Non-pigmented ciliary epithelial cell (primary cell): ENCODE results near the gene AOAH.

Experiments
- DNase-seq: peaks from one replicate; pipeline ENCODE4 v3.0.0-alpha.2; 2010; ENCODE audit warnings: low read depth

The AOAH gene

GRCh38 chr7:36723951-36724664 is at the start of gene AOAH:
Gene AOAH, minus strand, starts transcription at chr7:36724494. Its CDS starts 346 bp downstream, at chr7:36724148.
- DNase-seq: no peak

- DNase-seq: no peak
Measured at GRCh38 chr7:36766451-36766850, 42.2 kb upstream of the AOAH start.

- no peak for DNase-seq
Measured at GRCh38 chr7:36765605-36766004, 41.3 kb upstream of the AOAH start.

- no peak for DNase-seq
Measured at GRCh38 chr7:36764929-36765328, 40.6 kb upstream of the AOAH start.

- DNase-seq: no peak
Measured at GRCh38 chr7:36763132-36763816, 39.0 kb upstream of the AOAH start.

GRCh38 chr7:36762394-36762793 is 38.1 kb upstream of the AOAH start:
- no peak for DNase-seq

- no peak for DNase-seq
Measured at GRCh38 chr7:36761835-36762234, 37.5 kb upstream of the AOAH start.

- no peak for DNase-seq
Measured at GRCh38 chr7:36760856-36761762, 36.8 kb upstream of the AOAH start.

- no peak for DNase-seq
Measured at GRCh38 chr7:36758879-36759278, 34.6 kb upstream of the AOAH start.

- no peak for DNase-seq
Measured at GRCh38 chr7:36755484-36755883, 31.2 kb upstream of the AOAH start.

GRCh38 chr7:36752026-36752711 is 27.9 kb upstream of the AOAH start:
- no peak for DNase-seq

GRCh38 chr7:36750451-36750850 is 26.2 kb upstream of the AOAH start:
- no peak for DNase-seq

GRCh38 chr7:36749282-36749960 is 25.1 kb upstream of the AOAH start:
- peak; percentile 60 for DNase-seq

- no peak for DNase-seq
Measured at GRCh38 chr7:36748017-36748487, 23.8 kb upstream of the AOAH start.

GRCh38 chr7:36747280-36748016 is 23.2 kb upstream of the AOAH start:
- peak; percentile 45 for DNase-seq

- no peak for DNase-seq
Measured at GRCh38 chr7:36746347-36746746, 22.1 kb upstream of the AOAH start.

- no peak for DNase-seq
Measured at GRCh38 chr7:36742911-36743775, 18.8 kb upstream of the AOAH start.

GRCh38 chr7:36741866-36742265 is 17.6 kb upstream of the AOAH start:
- DNase-seq: no peak

GRCh38 chr7:36739351-36739750 is 15.1 kb upstream of the AOAH start:
- no peak for DNase-seq

GRCh38 chr7:36736899-36737211 is 12.6 kb upstream of the AOAH start:
- DNase-seq: no peak
